ENCODE data around the gene NRG4. TPM values are rescaled to one million over a fixed set of nuclear protein-coding genes. Genes with fewer than 3 reads are reported as not detected.

The NRG4 gene
- total and polyA plus RNA-seq, 2 experiments from 2014 or later, result 0.21 to 0.47 TPM

- TF ChIP-seq ZNF462 (CRISPR knock-in tag; IDR thresholded peaks at IDR 0.05) (no peak), ZNF331 (CRISPR knock-in tag; IDR thresholded peaks at IDR 0.05; ENCODE audit: low read depth) (no peak), NANOG (IDR thresholded peaks at IDR 0.05; ENCODE audit: borderline replicate concordance) (no peak), JUNB (IDR thresholded peaks at IDR 0.05; ENCODE audit: unreplicated experiment) (no peak)
These were observed 22.3 kb downstream of the NRG4 start (continued) for GRCh38 chr15:75989875-75990274.

GRCh38 chr15:75989045-75989444, 23.2 kb downstream of the NRG4 start:
- H3K4me3 ChIP-seq, result no peak overlapping the region
- H3K27me3 ChIP-seq (ENCODE audit: insufficient read depth), result no peaks in the 10 kb centered on the region
- peaks cover 7% of the 10 kb centered on the region; the same call in 1 of the 3 replicates for H3K9me3 Mint-ChIP-seq
- H3K9me2 ChIP-seq (ENCODE audit: insufficient read depth), result no peaks in the 10 kb centered on the region
- H3K36me3 ChIP-seq (ENCODE audit: insufficient read depth), result no peaks in the 10 kb centered on the region
- H3K79me2 ChIP-seq (replicated peaks; ENCODE audit: insufficient read depth), result no peaks in the 10 kb centered on the region
- no peaks in the 10 kb centered on the region for H3K36me3 Mint-ChIP-seq (ENCODE audit: low read depth)
- DNase-seq (ENCODE audit: low spot score) (no peak), ATAC-seq (no peak)
- no peak overlapping the region for H3K4me3 Mint-ChIP-seq
- H3F3A ChIP-seq (replicated peaks; ENCODE audit: low read depth), result no peaks in the 10 kb centered on the region
- no peaks in the 10 kb centered on the region for H4K20me1 ChIP-seq (replicated peaks; ENCODE audit: insufficient read depth)
- peaks cover 4% of the 10 kb centered on the region for H3K27me3 Mint-ChIP-seq (ENCODE audit: insufficient read depth, low read depth, poor library complexity)
- H3K4me1 Mint-ChIP-seq, result peaks cover 2% of the 10 kb centered on the region; the same call in 2 of the 3 replicates
- no peak overlapping the region for H3K4me2 ChIP-seq
- TF ChIP-seq POLR2AphosphoS5 (IDR thresholded peaks at IDR 0.05; ENCODE audit: low read depth) (no peak), CREB1 (CRISPR knock-in tag; IDR thresholded peaks at IDR 0.05; ENCODE audit: low read depth) (no peak)
- no peak overlapping the region for H3K27ac Mint-ChIP-seq
- H2AFZ ChIP-seq, result no peak overlapping the region
- peaks cover under 1% of the 10 kb centered on the region; the same call in 1 of the 2 replicates for H3K4me1 ChIP-seq (ENCODE audit: insufficient read depth)
- no peak overlapping the region for H3K27ac ChIP-seq (ENCODE audit: low read depth)

Measured in GM23338 (cell line).